ENCODE results near the gene ARHGEF11.

- no peak for TF ChIP-seq CTCF (optimal IDR thresholded peaks at IDR 0.05 in 1 of 3, IDR thresholded peaks at IDR 0.05 in 1 of 3, conservative IDR thresholded peaks at IDR 0.05 in 1 of 3; ENCODE audit: extremely low read depth in 1 of 3, insufficient read depth in 2 of 3, low read length in 3 of 3)
- no peak for TF ChIP-seq EZH2 (IDR thresholded peaks at IDR 0.05; ENCODE audit: low read length)
Measured at GRCh38 chr1:156964441-156964840, 81.1 kb downstream of the ARHGEF11 start.
